ENCODE results near the gene KIF26A. TPM values are rescaled to one million over a fixed set of nuclear protein-coding genes. Genes with fewer than 3 reads are reported as not detected.

Gene KIF26A
- total and polyA plus RNA-seq, 2 experiments from 2014 or later: 5.6 to 103 TPM

DNA sequence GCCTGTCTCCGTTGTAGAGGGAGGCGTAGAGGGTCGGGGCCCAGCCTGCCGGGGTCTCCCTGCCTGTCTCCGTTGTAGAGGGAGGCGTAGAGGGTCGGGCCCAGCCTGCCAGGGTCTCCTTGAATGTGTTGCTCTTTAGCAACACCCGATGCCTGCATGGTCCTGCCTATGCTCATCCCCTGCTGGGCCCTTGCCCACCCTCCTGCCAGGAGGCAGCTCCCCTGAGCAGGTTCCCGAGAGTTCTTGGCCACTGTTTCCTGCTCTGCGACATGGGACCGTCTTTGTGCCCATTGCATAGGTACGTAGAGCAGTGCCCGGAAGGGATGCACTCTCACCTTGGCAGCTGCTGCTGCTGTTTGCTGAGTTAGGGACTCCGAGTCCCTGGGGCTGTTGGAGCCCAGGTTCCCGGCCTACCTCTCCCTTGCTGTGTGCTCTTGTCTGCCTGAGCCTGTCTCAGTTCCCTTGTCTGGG is 3.3 kb downstream of the KIF26A start:
- Mint-ChIP-seq H3K27ac (no peak overlapping the region), H3K4me3 (no peak overlapping the region), H3K36me3 (ENCODE audit: low read depth) (no peaks in the 10 kb centered on the region; the same call in 2 of the 3 replicates), H3K4me1 (peaks cover 33% of the 10 kb centered on the region), H3K27me3 (ENCODE audit: insufficient read depth, low read depth, poor library complexity) (peaks cover 17% of the 10 kb centered on the region), H3K9me3 (no peaks in the 10 kb centered on the region)
- ATAC-seq (no peak), DNase-seq (ENCODE audit: low spot score) (no peak)
- Histone ChIP-seq H3K4me3 (no peak overlapping the region), H3K36me3 (ENCODE audit: insufficient read depth) (no peaks in the 10 kb centered on the region), H3K79me2 (replicated peaks; ENCODE audit: insufficient read depth) (peaks cover 73% of the 10 kb centered on the region), H2AFZ (no peak overlapping the region), H3K27me3 (ENCODE audit: insufficient read depth) (peaks cover 12% of the 10 kb centered on the region), H3K4me2 (no peak overlapping the region), H3F3A (replicated peaks; ENCODE audit: low read depth) (no peaks in the 10 kb centered on the region), H3K9me2 (ENCODE audit: insufficient read depth) (no peaks in the 10 kb centered on the region), H3K4me1 (ENCODE audit: insufficient read depth) (peaks cover 12% of the 10 kb centered on the region), H3K27ac (ENCODE audit: low read depth) (no peak overlapping the region), H4K20me1 (replicated peaks; ENCODE audit: insufficient read depth) (peaks cover 4% of the 10 kb centered on the region)
- no peak for TF ChIP-seq JUNB (IDR thresholded peaks at IDR 0.05; ENCODE audit: unreplicated experiment)
- no peak for TF ChIP-seq NANOG (IDR thresholded peaks at IDR 0.05; ENCODE audit: borderline replicate concordance)
- no peak for TF ChIP-seq REST (IDR thresholded peaks at IDR 0.05; ENCODE audit: unreplicated experiment)
- TF ChIP-seq ZNF114 (CRISPR knock-in tag; IDR thresholded peaks at IDR 0.05): no peak
- TF ChIP-seq POLR2AphosphoS5 (IDR thresholded peaks at IDR 0.05; ENCODE audit: low read depth): no peak
- TF ChIP-seq EZH2 (IDR thresholded peaks at IDR 0.05; ENCODE audit: low read depth, unreplicated experiment): no peak
- TF ChIP-seq STAT1 (IDR thresholded peaks at IDR 0.05; ENCODE audit: unreplicated experiment): no peak
- TF ChIP-seq CTCF (conservative IDR thresholded peaks at IDR 0.05; ENCODE audit: low read depth in 2 of 2): no peak
- no peak for TF ChIP-seq EZH2phosphoT487 (IDR thresholded peaks at IDR 0.05; ENCODE audit: unreplicated experiment)
- no peak for TF ChIP-seq ZNF331 (CRISPR knock-in tag; IDR thresholded peaks at IDR 0.05; ENCODE audit: low read depth)
- no peak for TF ChIP-seq ZNF462 (CRISPR knock-in tag; IDR thresholded peaks at IDR 0.05)
- no peak for TF ChIP-seq CREB1 (CRISPR knock-in tag; IDR thresholded peaks at IDR 0.05; ENCODE audit: low read depth)
- TF ChIP-seq ETS1 (IDR thresholded peaks at IDR 0.05): no peak
